GM12878 (cell line): Measurements from ENCODE around the gene DDX52. TPM values are rescaled to one million over a fixed set of nuclear protein-coding genes. Genes with fewer than 3 reads are reported as not detected.

Experiments
- ATAC-seq: fragments of 200-7000 bp; cut with Tn5 transposase; 3 replicates; pipeline ENCODE4 v1.9.1; 2020; ENCODE audit warnings: mild to moderate bottlenecking, moderate library complexity
- BruUV-seq: library from RNA; stranded (reverse); fragments of 400-500 nt; replicated peaks from 2 replicates; lab custom pipeline; 2021; lab: Mats Ljungman, UMichigan
- CTCF ChIA-PET: fragments of 300-600 bp; sonication (Branson Sonifier 250); formaldehyde crosslinking; extraction: SDS; loops from one replicate; lab custom pipeline; 2021; ENCODE audit warnings: inconsistent platforms; lab: Yijun Ruan, JAX
- POLR2A ChIA-PET: fragments of 350-600 bp; formaldehyde crosslinking; extraction: SDS; loops from one replicate; lab custom pipeline; 2021; ENCODE audit warnings: inconsistent platforms; lab: Charles Lee
- RAD21 ChIA-PET: fragments of 300-600 bp; sonication (Branson Sonifier 250); formaldehyde crosslinking; loops from one replicate; lab custom pipeline; 2023; ENCODE audit warnings: antibody characterized with exemption; ENCODE audit not compliant: unreplicated experiment; lab: Charles Lee
- SMC1A ChIA-PET: fragments of 300-600 bp; sonication (Branson Sonifier 250); formaldehyde crosslinking; loops from one replicate; lab custom pipeline; 2023; ENCODE audit not compliant: unreplicated experiment, uncharacterized antibody; lab: Charles Lee
- DNase-seq: peaks from one replicate; pipeline ENCODE4 v3.0.0-alpha.2; 2011; ENCODE audit warnings: low read depth, low spot score
- FAIRE-seq: peaks from 3 replicates; lab custom pipeline; 2011; peaks lifted over from hg19 to GRCh38; lab: Jason Lieb, UNC
- H2AFZ ChIP-seq: 2 replicates; pipeline ENCODE4 v1.6.0; 2011; ENCODE audit warnings: low read depth, low read length, control low read depth; ENCODE audit not compliant: control insufficient read depth
- H3K27ac ChIP-seq: 2 replicates; pipeline ENCODE4 v1.5.1; 2011; ENCODE audit warnings: control low read depth; ENCODE audit not compliant: control insufficient read depth, insufficient read depth
- H3K27me3 ChIP-seq, 2 experiments: replicated peaks in 1 of 2; 2 replicates each; pipeline versions ENCODE4 v1.6.0 to v1.6.1; 2011; ENCODE audit warnings: low read length in 1 of 2; ENCODE audit not compliant: control insufficient read depth in 2 of 2, insufficient read depth in 2 of 2
- H3K36me3 ChIP-seq, 2 experiments: 2 replicates each; pipeline ENCODE4 v1.5.1; 2011; ENCODE audit warnings: low read length in 1 of 2; ENCODE audit not compliant: control insufficient read depth in 2 of 2, insufficient read depth in 2 of 2
- H3K4me1 ChIP-seq: 2 replicates; pipeline ENCODE4 v1.6.1; 2011; ENCODE audit warnings: mild to moderate bottlenecking, low read length, moderate library complexity, mixed read lengths; ENCODE audit not compliant: control insufficient read depth, insufficient read depth
- H3K4me2 ChIP-seq: 2 replicates; pipeline ENCODE4 v1.6.0; 2011; ENCODE audit warnings: control low read depth; ENCODE audit not compliant: control insufficient read depth, insufficient read depth
- H3K4me3 ChIP-seq: fragments of 200-600 bp; sonication (generic); 2 replicates; pipeline ENCODE4 v1.5.1; 2016
- H3K79me2 ChIP-seq: 2 replicates; pipeline ENCODE4 v1.6.0; 2011; ENCODE audit warnings: low read length; ENCODE audit not compliant: control insufficient read depth, insufficient read depth
- H3K9ac ChIP-seq: 2 replicates; pipeline ENCODE4 v1.8.0; 2011; ENCODE audit warnings: low read length, control low read depth, mixed read lengths; ENCODE audit not compliant: control insufficient read depth, insufficient read depth
- H3K9me3 ChIP-seq: replicated peaks from 3 replicates; pipeline ENCODE4 v1.5.1; 2011; ENCODE audit warnings: mild to moderate bottlenecking, low read length; ENCODE audit not compliant: control insufficient read depth, insufficient read depth
- H4K20me1 ChIP-seq: 2 replicates; pipeline ENCODE4 v1.6.0; 2011; ENCODE audit not compliant: control insufficient read depth, insufficient read depth
- CREM ChIP-seq: IDR thresholded peaks from 2 replicates; pipeline ENCODE4 v1.6.1; 2014; ENCODE audit warnings: antibody characterized with exemption, low read depth
- HDGF ChIP-seq: fragments of 450-650 bp; IDR thresholded peaks from 2 replicates; pipeline ENCODE4 v1.6.1; 2016; ENCODE audit warnings: antibody characterized with exemption
- HSF1 ChIP-seq: fragments of 150-350 bp; IDR thresholded peaks from 2 replicates; pipeline ENCODE4 v1.6.1; 2014; ENCODE audit warnings: mild to moderate bottlenecking, low read depth, low read length
- KDM1A ChIP-seq: fragments of 200-600 bp; sonication (generic); IDR thresholded peaks from 2 replicates; pipeline ENCODE4 v1.6.1; 2016; ENCODE audit warnings: borderline replicate concordance
- MTA2 ChIP-seq: fragments of 450-650 bp; IDR thresholded peaks from 2 replicates; pipeline ENCODE4 v1.6.1; 2016; ENCODE audit warnings: low read depth, mild to moderate bottlenecking, moderate library complexity
- NR2C2 ChIP-seq: IDR thresholded peaks from 2 replicates; pipeline ENCODE4 v1.6.1; 2011; ENCODE audit warnings: borderline replicate concordance, low read depth; ENCODE audit not compliant: control insufficient read depth, insufficient read length
- PBX3 ChIP-seq: IDR thresholded peaks from 2 replicates; pipeline ENCODE4 v1.6.1; 2011; ENCODE audit warnings: mild to moderate bottlenecking, low read depth, low read length, moderate library complexity; ENCODE audit not compliant: insufficient replicate concordance
- PKNOX1 ChIP-seq: fragments of 450-650 bp; IDR thresholded peaks from 2 replicates; pipeline ENCODE4 v1.6.1; 2016; ENCODE audit warnings: mild to moderate bottlenecking
- RBBP5 ChIP-seq: fragments of 200-600 bp; sonication (generic); conservative IDR thresholded peaks from 2 replicates; pipeline ENCODE4 v1.6.1; 2016
- REST ChIP-seq: IDR thresholded peaks from 2 replicates; pipeline ENCODE4 v1.6.1; 2012; ENCODE audit warnings: mild to moderate bottlenecking, low read depth, low read length
- SMARCA5 ChIP-seq: fragments of 450-650 bp; IDR thresholded peaks from 2 replicates; pipeline ENCODE4 v1.6.1; 2017; ENCODE audit warnings: mild to moderate bottlenecking
- SPI1 ChIP-seq: IDR thresholded peaks from 2 replicates; pipeline ENCODE4 v1.6.1; 2011; ENCODE audit warnings: low read depth, mild to moderate bottlenecking, low read length, moderate library complexity, borderline replicate concordance; ENCODE audit not compliant: insufficient read depth
- TAF1 ChIP-seq: IDR thresholded peaks from 2 replicates; pipeline ENCODE4 v1.6.1; 2011; ENCODE audit warnings: mild to moderate bottlenecking, low read depth, low read length, borderline replicate concordance
- ZNF384 ChIP-seq: IDR thresholded peaks from 2 replicates; pipeline ENCODE4 v1.6.1; 2012; ENCODE audit warnings: low read depth, mild to moderate bottlenecking, low read length, improper control_type of control experiment, borderline replicate concordance
- ZZZ3 ChIP-seq: IDR thresholded peaks from 2 replicates; pipeline ENCODE4 v1.6.1; 2011; ENCODE audit warnings: low read depth; ENCODE audit not compliant: control insufficient read depth, insufficient read length
- WGBS: methylation state at CpG from one replicate; pipeline ENCODE4 v1.1.6; 2016; ENCODE audit warnings: low lambda C conversion rate; ENCODE audit not compliant: insufficient replicate concordance, insufficient coverage; ENCODE audit errors: missing lambda C conversion rate; 5-methylcytosine and 5-hydroxymethylcytosine counted together
- in situ Hi-C: fragments of 300-500 bp; cut with MboI; formaldehyde crosslinking; loops from 9 replicates; pipeline ENCODE4 v1.14.3; 2018; ENCODE audit warnings: mixed read lengths
- intact Hi-C: fragments of 100-400 bp; cut with micrococcal nuclease; formaldehyde crosslinking; loops from one replicate; pipeline ENCODE4 v1.14.2; 2022; ENCODE audit not compliant: unreplicated experiment
- polyA plus RNA-seq, 11 experiments: library from polyadenylated mRNA; depleted of rRNA in 4 of 11; unstranded in 6 of 11; stranded (reverse) in 5 of 11; fragments of >200 nt; fragmentation: Nextera tagmentation in 4 of 11; fragmentation: Illumina TruSeq in 1 of 11; extraction: Ambion mirVana in 4 of 11; extraction: Trizol in 1 of 11; gene quantifications; 1 replicate in 1 of 11; 2 replicates in 10 of 11; pipeline versions ENCODE4 v1.2.1 to v1.2.3, GENCODE V29; 2011 to 2016; ENCODE audit warnings: inconsistent platforms in 2 of 11, missing spikeins in 2 of 11, low read depth in 1 of 11
- total RNA-seq, 4 experiments: library from RNA; depleted of rRNA in 3 of 4; stranded (reverse); fragments of >200 nt in 3 of 4; fragmentation: Illumina TruSeq in 1 of 4; extraction: Trizol in 1 of 4; gene quantifications; 2 replicates each; pipeline versions ENCODE4 v1.2.1 to v1.2.3, GENCODE V29; 2013 to 2021

The DDX52 gene
- total and polyA plus RNA-seq, 10 of the 15 experiments (the other 5 are each of a cell fraction or from before 2014, with no cell fraction given): 14.8 to 49.7 (median 26.3) TPM

- ChIA-PET POLR2A (interaction anchor here (0.7 to 1.2 kb wide), 4 partner anchors 19 to 1066 kb away, joined by 3 to 9 read pairs (median 4); partner anchors contain the start of gene HNF1B), CTCF (interaction anchor here (0.7 to 2.3 kb wide), 5 partner anchors 8 to 208 kb away, joined by 3 to 10 read pairs (median 8); no protein-coding TSS in a partner anchor), SMC1A (interaction anchor here (0.7 to 3.6 kb wide), 6 partner anchors 18 to 184 kb away, joined by 3 to 19 read pairs (median 3); no protein-coding TSS in a partner anchor), RAD21 (interaction anchor here (1.0 to 2.9 kb wide), 5 partner anchors 36 to 234 kb away, joined by 4 to 15 read pairs (median 4); partner anchors contain the start of genes ACACA, HNF1B and TADA2A)
- no TSS peak for BruUV-seq
- Histone ChIP-seq H4K20me1 (no peaks in the 10 kb centered on the region; the same call in 1 of the 2 replicates), H3K4me3 (peak overlapping the region; percentile 78), H3K9me3 (peaks cover 5% of the 10 kb centered on the region; the same call in 2 of the 3 replicates), H3K4me1 (peaks cover 8% of the 10 kb centered on the region; the same call in 1 of the 2 replicates), H3K36me3 (no peaks in the 10 kb centered on the region; a peak in 1 of 4 replicates), H3K4me2 (peak overlapping the region; percentile 93), H3K79me2 (peaks cover 55% of the 10 kb centered on the region), H3K9ac (peak overlapping the region; percentile 95), H3K27me3 (no peaks in the 10 kb centered on the region), H2AFZ (no peak overlapping the region), H3K27ac (peak overlapping the region; percentile 89)
- WGBS: 23% methylated on average over 16 of the region's 26 CpGs
- ATAC-seq (peak; percentile 28), FAIRE-seq (no peak), DNase-seq (no peak)
- intact Hi-C loops: loop anchor here (2.0 to 5.0 kb wide), 2 partner anchors 119 to 185 kb away; partner anchors contain the start of gene DUSP14
- in situ Hi-C loops: loop anchor here (25.0 kb wide), 1 partner anchor 1830 kb away; no protein-coding TSS in a partner anchor
- TF ChIP-seq TAF1 (no peak), CREM (no peak), PKNOX1 (0 out of 2 replicates have a peak, but pooled peaks have one; percentile 10), REST (no peak), SMARCA5 (peak; percentile 84; the same call in 1 of the 2 replicates), KDM1A (no peak), HSF1 (no peak), ZZZ3 (no peak), NR2C2 (no peak), RBBP5 (no peak), ZNF384 (peak; percentile 75), MTA2 (no peak), PBX3 (no peak), SPI1 (peak; percentile 47; the same call in 1 of the 2 replicates), HDGF (peak; percentile 64; the same call in 1 of the 2 replicates)
These were observed 35.5 kb downstream of the DDX52 start for GRCh38 chr17:37607637-37608331.
